Activated naive CD4-positive, alpha-beta T cell treated with anti-CD3 and anti-CD28 coated beads, Interleukin-2, amount 50 U/mL, for 72 hours (primary cell): ENCODE results near the gene IFNGR1. TPM values are rescaled to one million over a fixed set of nuclear protein-coding genes. Genes with fewer than 3 reads are reported as not detected.
"Not testable (repeated sequence)": the region's sequence is repeated elsewhere in the genome, so short reads cannot be mapped to it uniquely, and the experiment has no call there.

Source experiments
- ATAC-seq, 2 donors: fragments of 150-1000 bp; cut with Tn5 transposase; 2 replicates each; pipeline ENCODE4 v1.10.0; 2021; ENCODE audit warnings: mild to moderate bottlenecking in 2 of 2, moderate library complexity in 2 of 2
- DNase-seq, 2 donors: peaks; one replicate each; pipeline ENCODE4 v3.0.0; 2021 to 2022; ENCODE audit warnings: low spot score in 2 of 2
- H3K27ac Mint-ChIP-seq, 2 donors: one replicate each; pipeline ENCODE4 v1.8.0; 2022; ENCODE audit warnings: mild to moderate bottlenecking in 2 of 2, mixed read lengths in 2 of 2
- H3K36me3 Mint-ChIP-seq, 2 donors: one replicate each; pipeline ENCODE4 v1.8.0; 2022; ENCODE audit warnings: mixed read lengths in 2 of 2
- H3K9me3 Mint-ChIP-seq, 2 donors: one replicate each; pipeline ENCODE4 v1.8.0; 2022; ENCODE audit warnings: mixed read lengths in 2 of 2
- total RNA-seq, 2 donors: library from RNA; stranded (reverse); gene quantifications; one replicate each; pipeline ENCODE4 v1.2.3, GENCODE V29; 2022

IFNGR1 gene
- total RNA-seq, result 10 to 100 TPM; 32.7 to 62.5 TPM

DNA sequence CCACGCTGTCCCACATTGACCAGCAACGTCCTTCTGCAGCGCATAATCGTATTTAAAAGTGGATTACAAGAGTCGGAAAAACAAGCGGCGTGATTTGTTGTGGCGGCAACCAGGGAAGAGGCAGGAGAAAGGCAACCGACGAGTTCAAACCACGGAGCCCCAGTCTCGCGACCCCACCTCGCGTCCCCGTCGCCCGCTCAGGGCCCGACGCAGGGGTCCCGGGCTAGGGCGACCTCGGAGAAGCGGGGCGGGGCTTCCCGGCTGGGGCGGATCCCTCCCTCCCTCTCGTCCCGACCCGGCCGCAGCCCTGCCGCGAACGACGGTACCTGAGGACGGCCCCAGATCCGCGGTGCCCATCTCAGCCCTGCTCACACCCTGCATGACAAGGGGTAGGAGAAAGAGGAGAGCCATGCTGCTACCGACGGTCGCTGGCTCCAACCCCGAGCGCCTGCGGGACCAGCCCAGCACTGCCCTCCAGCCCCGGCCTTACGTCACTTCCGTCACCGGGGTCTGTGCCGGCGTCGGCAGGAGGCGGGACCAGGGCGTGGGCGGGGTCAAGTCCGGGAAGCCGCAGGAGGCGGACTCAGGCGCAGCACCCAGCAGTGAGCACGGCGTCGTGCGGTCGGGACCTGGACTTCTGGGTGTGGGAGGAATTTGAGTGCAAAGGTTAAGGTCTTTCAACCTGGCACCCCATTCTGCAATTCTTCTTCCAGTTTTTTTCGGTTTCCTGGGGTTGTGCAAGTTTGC lies at the start of gene IFNGR1:
IFNGR1 (minus strand) TSS at position 469 of the 747 bp plus-strand sequence; CDS start at position 411, 58 bp downstream.
- H3K36me3 Mint-ChIP-seq, result peaks cover 15 to 31% of the 10 kb centered on the region in 2 donors
- ATAC-seq (peak; percentile 84 to 93), DNase-seq (peak; percentile 94 to 97)
- peak within 1 kb of the TSS; percentile 99 to 100 for H3K27ac Mint-ChIP-seq
- H3K9me3 Mint-ChIP-seq, result peaks cover 0 to 6% of the 10 kb centered on the region in 2 donors

DNA sequence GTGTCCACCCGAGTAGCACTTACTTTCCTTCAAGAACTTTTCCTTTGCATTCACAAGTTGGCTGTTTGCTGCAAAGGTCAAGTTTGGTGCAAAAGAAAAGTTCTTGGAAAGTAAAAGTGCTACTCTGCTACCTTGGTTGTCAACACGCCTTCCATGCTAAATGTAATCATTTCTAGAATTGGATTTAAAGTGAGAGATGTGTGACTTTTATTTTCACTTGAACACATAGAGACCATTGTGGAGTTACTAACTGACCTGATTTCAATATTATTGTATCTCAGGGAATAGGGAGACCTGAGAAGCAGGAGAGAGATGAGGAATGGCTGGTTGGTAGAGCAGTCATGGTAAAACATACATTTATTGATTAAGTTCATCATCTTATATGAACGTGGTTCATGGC lies 49.7 kb upstream of the IFNGR1 start:
- DNase-seq (no peak), ATAC-seq (peak in 1 of 2 donors; percentile 52)
- Mint-ChIP-seq H3K9me3 (no peaks in the 10 kb centered on the region), H3K36me3 (peaks cover 0 to 2% of the 10 kb centered on the region in 2 donors), H3K27ac (no peak overlapping the region)

DNA sequence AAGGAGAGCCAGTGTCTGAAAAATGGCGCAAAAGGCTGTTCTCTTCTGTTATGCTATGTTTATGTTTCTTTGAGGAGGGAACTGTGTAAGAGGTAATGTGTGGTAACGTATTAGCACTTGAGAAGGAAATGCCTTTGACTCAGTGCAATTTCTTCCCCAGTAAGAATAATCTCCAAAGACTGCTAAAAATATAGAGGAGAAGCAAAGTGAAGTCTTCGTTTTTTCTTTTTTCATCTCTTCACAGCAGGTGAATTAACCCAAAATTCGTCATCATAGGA lies 47.1 kb upstream of the IFNGR1 start:
- ATAC-seq (no peak), DNase-seq (no peak)
- H3K9me3 Mint-ChIP-seq, result no peaks in the 10 kb centered on the region
- no peak overlapping the region for H3K27ac Mint-ChIP-seq
- peaks cover 0 to 4% of the 10 kb centered on the region in 2 donors for H3K36me3 Mint-ChIP-seq

DNA sequence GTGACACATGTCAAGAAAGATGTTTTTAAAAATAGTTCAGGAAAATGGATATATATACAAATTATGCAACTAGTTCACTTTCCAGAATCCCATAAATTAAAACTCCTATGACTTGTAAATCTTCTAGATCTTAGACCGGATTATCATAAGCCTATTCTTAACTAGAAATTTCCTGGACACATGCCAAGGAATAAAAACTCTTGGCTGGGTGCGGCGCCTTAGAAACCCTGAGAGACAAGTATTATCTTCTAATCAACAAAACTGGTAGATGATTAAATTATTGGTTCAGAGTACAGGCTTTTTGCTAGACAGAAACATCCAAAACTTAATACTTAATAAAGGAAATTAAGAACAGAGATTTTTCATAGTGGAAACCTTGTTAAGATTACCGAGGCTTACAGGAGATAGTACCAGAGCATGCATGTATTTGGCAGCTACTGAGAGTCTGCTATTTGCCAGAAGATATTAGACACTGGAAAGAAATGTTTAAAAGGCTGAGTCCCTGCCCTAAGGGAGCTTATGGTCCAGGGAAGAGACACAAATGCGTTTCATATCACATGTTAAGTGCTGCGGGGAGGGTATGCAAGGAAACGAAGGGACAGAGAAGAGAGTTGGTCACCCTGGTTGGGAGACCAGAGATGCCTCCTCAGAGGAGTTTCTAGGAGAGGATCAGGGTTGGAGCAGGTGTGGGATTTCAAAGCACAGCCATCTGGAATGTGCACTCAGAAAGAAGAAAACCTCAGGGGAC lies 46.5 kb upstream of the IFNGR1 start:
- H3K9me3 Mint-ChIP-seq, result no peaks in the 10 kb centered on the region
- ATAC-seq (no peak), DNase-seq (no peak)
- peaks cover 0 to 4% of the 10 kb centered on the region in 2 donors for H3K36me3 Mint-ChIP-seq
- H3K27ac Mint-ChIP-seq, result no peak overlapping the region

DNA sequence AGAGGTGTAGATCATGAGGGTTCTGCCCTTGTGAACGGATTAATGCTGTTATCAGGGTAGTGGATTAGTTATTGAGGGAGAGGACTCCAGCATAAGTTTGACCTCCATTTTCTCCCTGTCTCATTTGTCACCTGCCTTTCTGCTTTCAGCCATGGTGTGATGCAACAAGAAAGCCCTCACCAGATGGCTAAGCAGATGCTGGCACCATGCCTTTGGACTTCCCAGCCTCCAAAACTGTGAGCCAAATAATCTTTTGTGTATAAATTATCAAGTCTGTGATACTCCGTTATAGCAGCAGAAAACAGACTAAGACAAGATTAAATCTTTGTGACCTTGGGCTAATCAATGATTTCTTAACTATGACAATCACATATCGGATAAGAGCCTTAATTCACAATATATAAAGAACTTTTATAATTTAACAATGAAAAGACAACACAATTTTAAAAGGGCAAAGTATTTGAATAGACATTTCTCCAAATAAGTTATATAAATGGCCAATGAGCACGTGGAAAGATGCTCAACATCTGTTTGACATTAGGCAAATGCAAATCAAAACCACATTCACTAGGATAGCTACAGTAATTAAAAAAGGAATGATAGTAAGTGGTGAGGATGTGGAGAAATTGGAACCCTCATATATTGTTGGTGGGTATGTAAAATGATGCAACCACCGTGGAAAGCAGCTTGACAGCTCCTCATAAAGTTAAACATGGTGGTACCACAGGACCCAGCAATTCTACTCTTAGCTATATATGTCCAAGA lies 45.3 kb upstream of the IFNGR1 start:
- ATAC-seq (no peak), DNase-seq (no peak)
- peaks cover 0 to 4% of the 10 kb centered on the region in 2 donors for H3K36me3 Mint-ChIP-seq

DNA sequence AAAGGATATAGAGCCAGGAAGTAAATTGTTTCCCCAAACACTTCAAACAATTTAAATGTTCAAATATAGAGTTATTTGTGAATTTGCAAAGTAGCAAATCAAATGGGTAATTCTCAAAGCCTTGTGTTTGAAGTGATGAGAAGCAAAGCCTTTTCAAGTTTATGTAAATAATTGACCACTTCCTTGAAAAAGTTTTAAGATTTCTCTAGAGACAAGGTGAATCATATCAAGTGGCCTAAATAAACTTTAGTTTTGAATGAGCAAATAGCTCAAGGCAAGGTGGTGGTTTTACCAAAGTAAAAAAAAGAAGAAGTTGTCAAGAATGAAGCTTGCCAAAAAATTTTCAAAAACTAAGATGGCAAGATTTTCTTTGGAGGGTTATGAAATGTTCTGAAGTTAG lies 42.6 kb upstream of the IFNGR1 start:
- Mint-ChIP-seq H3K36me3 (peaks cover 0 to 4% of the 10 kb centered on the region in 2 donors), H3K9me3 (no peaks in the 10 kb centered on the region), H3K27ac (no peak overlapping the region)
- DNase-seq, result no peak
- ATAC-seq, result peak in 1 of 2 donors; percentile 91

More for the DNA sequence above, 45.3 kb upstream of the IFNGR1 start:
- H3K27ac Mint-ChIP-seq, result no peak overlapping the region
- H3K9me3 Mint-ChIP-seq, result no peaks in the 10 kb centered on the region

DNA sequence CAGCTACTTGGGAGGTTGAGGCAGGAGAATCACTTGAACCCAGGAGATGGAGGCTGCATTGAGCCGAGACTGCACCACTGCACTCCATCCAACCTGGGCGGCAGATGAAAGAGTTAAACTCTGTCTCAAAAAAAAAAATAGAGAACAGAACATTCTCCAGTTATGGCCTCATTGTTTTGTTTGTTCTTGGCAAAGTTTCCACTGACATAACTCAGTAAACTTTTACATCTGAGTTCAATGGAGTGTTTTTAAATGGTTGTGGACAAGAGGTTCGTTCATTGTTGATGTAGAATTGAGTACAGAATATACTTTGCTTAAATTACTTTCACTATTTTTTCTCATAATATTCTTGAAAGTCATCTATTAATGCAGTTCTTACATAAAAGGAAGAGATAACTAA lies 42.2 kb upstream of the IFNGR1 start:
- no peak for DNase-seq
- ATAC-seq, result peak in 1 of 2 donors; percentile 64
- Mint-ChIP-seq H3K27ac (no peak overlapping the region), H3K9me3 (no peaks in the 10 kb centered on the region), H3K36me3 (peaks cover 0 to 4% of the 10 kb centered on the region in 2 donors)

DNA sequence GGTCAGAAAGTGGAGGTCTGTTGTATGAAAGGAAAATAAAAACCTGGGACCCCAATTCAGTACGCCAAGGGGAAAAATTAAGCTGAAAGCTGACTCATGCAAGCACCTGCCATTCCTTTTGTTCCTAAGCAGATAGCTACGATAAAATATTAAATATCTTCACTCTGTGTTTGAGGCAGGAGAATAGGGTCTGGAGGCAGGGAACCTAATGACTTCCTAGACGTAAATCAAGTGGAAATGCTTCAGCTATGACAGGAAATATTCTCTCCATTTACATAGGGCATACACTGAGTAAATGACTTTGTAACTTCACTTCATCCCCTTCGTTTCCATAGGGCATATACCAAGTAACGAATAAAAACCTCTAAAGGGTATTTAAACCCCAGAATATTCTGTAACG lies 41.0 kb upstream of the IFNGR1 start:
- Mint-ChIP-seq H3K36me3 (peaks cover 0 to 4% of the 10 kb centered on the region in 2 donors), H3K27ac (no peak overlapping the region), H3K9me3 (no peaks in the 10 kb centered on the region)
- DNase-seq (no peak), ATAC-seq (no peak)

DNA sequence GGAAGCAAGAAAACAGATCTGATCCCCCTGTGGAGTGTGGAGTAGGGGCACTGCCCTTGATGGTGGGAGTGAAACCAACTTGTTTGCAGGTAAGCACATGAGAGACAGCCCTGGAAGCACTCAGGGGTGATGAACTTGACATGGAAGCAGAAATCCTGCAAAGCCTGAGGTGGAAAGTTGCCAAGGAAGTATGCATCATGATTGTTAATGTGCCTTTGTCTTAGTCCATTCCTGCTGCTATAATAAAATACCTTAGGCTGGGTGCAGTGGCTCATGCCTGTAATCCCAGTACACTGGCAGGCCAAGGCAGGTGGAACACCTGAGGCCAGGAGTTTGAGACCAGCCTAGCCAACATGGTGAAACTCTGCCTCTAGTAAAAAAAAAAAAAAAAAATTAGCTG lies 40.2 kb upstream of the IFNGR1 start:
- no peak for ATAC-seq
- peaks cover 7 to 12% of the 10 kb centered on the region in 2 donors for H3K36me3 Mint-ChIP-seq
- peaks cover 4 to 6% of the 10 kb centered on the region in 2 donors for H3K9me3 Mint-ChIP-seq
- no peak for DNase-seq
- H3K27ac Mint-ChIP-seq, result no peak overlapping the region

DNA sequence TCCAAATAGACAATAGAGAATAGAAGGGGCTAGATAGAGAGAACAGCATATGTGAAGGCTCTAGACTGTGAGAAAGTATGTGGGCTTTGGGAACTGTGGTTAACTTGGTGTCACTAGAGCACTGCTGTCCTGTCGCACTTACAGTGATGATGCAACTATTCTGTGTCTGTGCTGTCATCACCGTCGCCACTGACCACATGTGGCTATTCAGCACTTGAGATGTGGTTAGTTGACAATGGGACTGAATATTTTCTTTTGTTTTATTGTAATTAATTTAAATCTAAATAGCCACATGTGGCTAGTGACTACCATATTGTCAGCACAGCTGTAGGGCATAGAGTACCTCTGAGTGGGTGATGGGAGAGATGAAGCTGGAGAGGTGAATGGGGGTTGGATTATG lies 39.0 kb upstream of the IFNGR1 start:
- Mint-ChIP-seq H3K27ac (no peak overlapping the region), H3K9me3 (peaks cover 4 to 7% of the 10 kb centered on the region in 2 donors), H3K36me3 (peaks cover 10 to 16% of the 10 kb centered on the region in 2 donors)
- DNase-seq, result no peak
- peak in 1 of 2 donors; percentile 16 for ATAC-seq

DNA sequence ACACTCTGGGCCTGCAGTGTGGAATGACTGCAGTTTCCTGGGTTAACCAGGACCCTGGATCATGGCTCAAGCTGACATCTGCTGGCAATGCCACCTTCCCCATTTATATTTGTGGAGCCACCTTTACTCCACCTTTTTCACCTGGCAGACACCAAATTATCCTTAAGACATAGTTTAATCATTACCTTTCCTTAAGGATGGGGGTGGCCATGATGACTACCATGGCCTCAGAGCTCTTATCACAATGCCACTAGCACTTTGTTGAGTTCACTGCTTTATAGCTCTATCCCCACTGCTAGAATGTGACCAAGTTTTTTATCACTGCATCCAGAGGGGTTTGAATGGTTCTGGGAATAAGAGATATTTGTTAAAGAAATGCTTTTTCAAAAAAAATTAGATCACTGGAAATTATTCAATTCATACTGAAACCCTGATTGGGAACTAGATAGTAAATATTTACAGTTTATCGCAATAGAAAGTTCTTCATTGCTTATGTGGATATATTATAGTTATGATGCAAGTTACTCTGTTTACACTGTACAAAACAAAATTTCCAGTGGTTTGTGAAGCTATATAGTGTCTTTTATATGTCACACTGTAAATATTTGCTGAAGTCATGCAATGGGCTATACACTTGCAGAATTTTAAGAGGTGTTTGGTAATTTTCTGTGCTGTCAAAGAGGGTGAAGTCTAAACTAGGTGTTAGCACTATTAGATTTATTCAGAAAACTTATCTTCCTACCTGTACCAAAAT lies 37.3 kb upstream of the IFNGR1 start:
- Mint-ChIP-seq H3K27ac (no peak overlapping the region), H3K9me3 (peaks cover 9 to 18% of the 10 kb centered on the region in 2 donors), H3K36me3 (peaks cover 10 to 19% of the 10 kb centered on the region in 2 donors)
- ATAC-seq (no peak), DNase-seq (no peak)

DNA sequence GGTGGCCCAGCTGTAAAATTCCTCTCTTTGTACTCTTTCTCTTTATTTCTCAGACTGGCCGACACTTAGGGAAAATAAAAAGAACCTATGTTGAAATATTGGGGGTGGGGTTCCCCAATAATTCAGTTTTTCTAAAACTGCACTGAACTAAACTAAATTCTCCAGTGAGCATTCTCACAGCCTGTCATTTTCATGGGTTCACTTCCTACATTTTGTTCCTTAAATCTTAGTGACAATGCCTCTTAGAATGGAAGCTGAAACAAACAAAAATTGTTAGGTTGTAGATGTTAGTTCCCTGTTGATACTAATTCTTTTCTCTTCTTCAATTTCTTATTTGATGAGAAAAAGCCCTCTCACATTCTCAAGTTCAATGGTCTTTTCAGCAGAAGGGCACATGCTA lies 35.8 kb upstream of the IFNGR1 start:
- H3K27ac Mint-ChIP-seq, result no peak overlapping the region
- peaks cover 10 to 19% of the 10 kb centered on the region in 2 donors for H3K36me3 Mint-ChIP-seq
- peaks cover 9 to 18% of the 10 kb centered on the region in 2 donors for H3K9me3 Mint-ChIP-seq
- ATAC-seq, result no peak
- DNase-seq, result no peak

DNA sequence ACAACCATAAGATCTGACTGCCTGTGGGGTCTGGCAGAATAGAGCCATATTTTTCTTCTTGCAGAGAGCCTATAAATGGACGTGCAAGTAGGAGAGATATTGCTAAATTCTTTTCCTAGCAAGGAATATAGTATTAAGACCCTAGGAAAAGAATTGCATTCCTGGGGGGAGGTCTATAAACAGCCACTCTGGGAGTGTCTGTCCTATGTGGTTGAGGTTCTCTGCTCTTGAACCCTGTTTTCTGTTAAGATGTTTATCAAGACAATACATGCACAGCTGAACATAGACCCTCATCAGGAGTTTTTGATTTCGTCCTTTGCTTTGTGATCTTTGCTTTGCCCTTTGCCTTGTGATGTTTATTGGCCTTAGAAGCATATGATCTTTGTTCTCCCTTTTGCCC lies 35.2 kb upstream of the IFNGR1 start:
- peaks cover 10 to 19% of the 10 kb centered on the region in 2 donors for H3K36me3 Mint-ChIP-seq
- not testable (repeated sequence) for H3K27ac Mint-ChIP-seq, ATAC-seq, DNase-seq
- H3K9me3 Mint-ChIP-seq, result peaks cover 9 to 18% of the 10 kb centered on the region in 2 donors

DNA sequence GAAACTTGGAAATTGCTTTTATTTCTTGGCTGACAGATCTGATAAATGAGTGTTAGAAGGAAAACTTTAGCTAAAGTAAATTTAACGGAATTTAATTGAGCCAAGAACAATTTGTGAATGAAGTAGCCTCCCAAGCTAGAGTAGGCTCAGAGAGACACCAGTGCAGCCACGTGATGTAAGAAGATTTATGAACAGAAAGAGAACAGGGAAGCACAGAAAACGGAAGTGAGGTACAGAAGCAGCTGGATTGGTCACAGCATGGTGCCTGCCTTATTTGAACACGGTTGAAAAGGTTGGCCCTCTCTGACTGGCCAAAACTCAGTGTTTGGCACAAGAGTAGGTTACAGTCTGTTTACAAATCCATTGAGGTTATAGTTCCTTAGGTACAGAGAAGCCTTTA lies 29.5 kb upstream of the IFNGR1 start:
- ATAC-seq (no peak), DNase-seq (no peak)
- Mint-ChIP-seq H3K27ac (no peak overlapping the region), H3K36me3 (peaks cover 0 to 5% of the 10 kb centered on the region in 2 donors), H3K9me3 (peaks cover 5 to 17% of the 10 kb centered on the region in 2 donors)

DNA sequence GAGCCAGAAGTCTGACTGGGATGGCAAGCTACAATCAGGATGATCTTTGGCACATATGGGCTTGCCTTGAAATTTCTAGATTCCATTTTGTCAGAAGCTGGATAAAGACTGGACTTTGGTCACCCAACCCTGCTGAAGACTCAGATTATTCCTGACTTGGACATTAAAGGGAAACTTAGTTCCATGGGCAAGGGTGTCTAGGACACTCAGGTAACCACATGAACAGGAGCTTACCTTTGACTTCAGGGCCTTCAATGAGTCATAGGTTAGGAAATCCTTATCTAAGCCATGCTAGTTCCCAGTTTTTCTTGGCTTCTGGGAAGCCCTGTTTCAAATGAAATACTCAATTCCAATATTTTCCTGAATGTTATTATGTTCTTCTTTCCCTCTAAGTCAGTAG lies 28.5 kb upstream of the IFNGR1 start:
- no peak for DNase-seq
- Mint-ChIP-seq H3K9me3 (peaks cover 5 to 13% of the 10 kb centered on the region in 2 donors), H3K36me3 (no peaks in the 10 kb centered on the region), H3K27ac (no peak overlapping the region)
- ATAC-seq, result no peak

DNA sequence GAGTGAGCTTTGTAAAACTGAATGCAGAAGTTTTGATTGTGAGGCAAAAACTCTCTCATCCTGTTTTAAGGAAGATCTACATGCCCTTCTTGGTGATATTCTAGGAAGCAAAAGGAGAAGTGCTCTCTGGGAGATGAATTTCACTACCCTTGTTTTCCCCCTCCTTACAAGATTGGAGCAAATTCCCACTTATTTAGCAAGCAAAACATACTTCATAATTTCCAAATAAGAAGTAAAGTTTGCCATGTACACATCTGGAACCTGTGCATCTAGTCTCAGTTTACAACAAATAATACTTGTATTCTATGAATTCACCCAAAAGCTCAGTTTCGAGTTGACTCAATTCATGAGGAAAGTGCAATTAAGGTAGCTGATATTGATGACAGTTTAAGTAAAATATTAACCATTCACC lies 27.6 kb upstream of the IFNGR1 start:
- no peak for ATAC-seq
- Mint-ChIP-seq H3K9me3 (peaks cover 0 to 5% of the 10 kb centered on the region in 2 donors), H3K27ac (no peak overlapping the region), H3K36me3 (no peaks in the 10 kb centered on the region)
- no peak for DNase-seq
